GM19193 (cell line): Measurements from ENCODE around the gene VPS52.

Experiments
- POLR2A ChIP-seq: IDR thresholded peaks from 4 replicates; pipeline ENCODE4 v1.6.1; 2011; ENCODE audit not compliant: insufficient read depth, insufficient read length; ENCODE audit errors: extremely low read depth

Gene VPS52

GRCh38 chr6:33271468-33272274 is at the start of gene VPS52, which contains the start of gene RPS18:
Gene VPS52, minus strand, starts transcription at chr6:33271876. Its CDS starts 201 bp downstream, at chr6:33271675.
Gene RPS18, plus strand, starts transcription at chr6:33272075. Its CDS starts 45 bp downstream, at chr6:33272120.
- peak; percentile 99 for TF ChIP-seq POLR2A

GRCh38 chr6:33321227-33321626 is 49.6 kb upstream of the VPS52 start:
- TF ChIP-seq POLR2A = no peak

- no peak for TF ChIP-seq POLR2A
Observed at GRCh38 chr6:33320315-33321181, 48.9 kb upstream of the VPS52 start.

DNA sequence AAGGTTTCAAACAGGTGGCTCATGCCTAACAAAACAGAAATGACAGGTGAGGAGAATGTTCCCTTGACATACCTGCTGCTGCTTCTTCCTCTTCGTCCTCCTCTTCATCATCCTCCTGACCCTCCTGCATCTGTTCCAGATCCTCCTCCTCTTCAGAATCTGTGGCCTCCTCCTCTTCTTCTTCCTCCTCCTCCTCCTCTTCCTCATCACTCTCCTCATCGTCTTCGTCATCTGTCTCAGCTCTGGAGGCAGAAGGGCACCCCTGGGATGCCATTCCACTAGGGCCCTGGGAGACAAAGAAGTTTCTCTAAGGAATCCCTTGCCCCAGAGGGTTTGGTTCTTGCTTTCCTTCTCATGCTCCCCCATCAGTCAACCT is 48.3 kb upstream of the VPS52 start:
- no peak for TF ChIP-seq POLR2A

- TF ChIP-seq POLR2A = no peak
Observed at GRCh38 chr6:33318426-33319073, 46.9 kb upstream of the VPS52 start.

- TF ChIP-seq POLR2A = peak; percentile 46
Observed at GRCh38 chr6:33317669-33318425, 46.2 kb upstream of the VPS52 start, which contains the start of gene ZBTB22. Gene ZBTB22, minus strand, starts transcription at chr6:33317744. Its CDS starts 828 bp downstream, at chr6:33316916.

DNA sequence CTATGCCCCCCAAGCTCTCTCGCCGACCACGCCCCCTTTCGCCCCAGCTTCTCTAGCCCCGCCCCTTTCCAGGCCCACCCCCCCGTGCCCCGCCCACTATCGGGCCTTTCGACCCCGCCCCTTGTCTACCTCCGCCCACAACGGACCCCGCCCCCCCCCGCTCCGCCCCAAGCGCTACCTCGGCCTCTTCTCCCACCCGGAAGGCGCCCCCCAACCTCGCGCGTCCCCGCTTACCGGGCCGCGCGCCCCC is 45.7 kb upstream of the VPS52 start:
- TF ChIP-seq POLR2A = no peak

GRCh38 chr6:33316603-33317418 is 45.1 kb upstream of the VPS52 start:
- TF ChIP-seq POLR2A = no peak

- TF ChIP-seq POLR2A = no peak
Observed at GRCh38 chr6:33315793-33316602, 44.3 kb upstream of the VPS52 start.

DNA sequence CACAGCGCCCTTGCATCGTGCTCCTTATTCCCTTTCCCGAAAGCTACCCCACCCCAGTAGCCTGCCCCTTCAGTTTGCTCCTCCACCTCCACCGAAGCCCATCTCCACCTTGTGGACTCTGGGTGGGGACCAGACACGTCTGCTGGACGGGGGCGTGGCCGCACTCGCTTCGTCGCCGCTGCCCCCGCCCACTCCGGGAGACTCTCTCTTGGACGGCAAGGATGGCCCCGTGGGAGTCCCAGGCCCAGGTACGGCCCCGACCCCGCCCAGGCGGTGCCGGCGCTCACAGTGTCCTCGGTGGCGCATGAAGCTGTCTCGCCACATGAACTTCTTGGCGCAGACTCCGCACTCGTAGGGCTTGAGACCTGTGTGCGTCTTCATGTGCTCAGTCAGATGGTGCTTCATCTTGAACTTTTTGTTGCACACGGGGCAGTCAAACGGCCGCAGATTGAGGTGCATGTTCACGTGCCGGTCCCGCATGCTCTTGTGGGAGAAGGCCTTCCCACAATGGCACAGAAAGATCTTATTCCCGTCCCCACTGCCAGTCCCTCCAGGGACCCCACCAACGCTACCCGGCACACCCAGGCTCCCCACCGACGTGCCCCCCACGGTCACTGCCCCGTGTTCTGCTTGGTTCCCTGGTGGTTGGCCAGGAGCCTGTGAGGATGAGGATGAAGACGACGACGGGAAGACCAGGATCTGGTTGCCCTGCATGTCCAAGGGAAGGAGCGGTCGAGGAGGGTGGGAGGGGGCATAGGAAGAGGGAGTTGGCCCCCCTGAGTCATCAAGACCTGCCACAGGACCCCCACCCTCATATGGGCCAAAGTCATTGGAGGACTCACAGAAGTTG is 43.5 kb upstream of the VPS52 start:
- no peak for TF ChIP-seq POLR2A

DNA sequence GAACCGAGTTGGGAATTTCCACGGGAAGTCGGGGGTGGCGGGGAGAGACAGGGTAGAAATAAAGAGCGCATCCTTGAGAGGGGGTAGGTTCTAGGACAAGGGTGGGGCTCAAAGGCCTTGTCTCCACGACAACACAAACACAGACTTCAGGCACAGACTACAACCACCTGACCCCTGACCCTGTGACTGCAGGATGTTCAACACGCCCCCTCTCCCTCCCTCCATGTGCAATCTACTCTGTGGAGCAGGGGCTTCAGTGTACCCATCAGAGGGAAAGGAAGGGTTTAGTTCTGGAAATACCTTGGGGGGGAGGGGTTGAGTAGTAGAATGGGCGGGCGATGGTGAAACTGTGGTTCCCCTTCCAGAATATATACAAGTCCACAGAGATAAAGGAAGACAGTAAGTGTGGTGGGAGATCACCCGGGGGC is 42.9 kb upstream of the VPS52 start:
- no peak for TF ChIP-seq POLR2A

GRCh38 chr6:33313709-33314514 is 42.2 kb upstream of the VPS52 start, which contains the start of gene TAPBP:
Gene TAPBP, minus strand, starts transcription at chr6:33314078. Its CDS starts 37 bp downstream, at chr6:33314041.
- peak; percentile 86 for TF ChIP-seq POLR2A
